ENCODE data around the gene PLEKHM3. TPM values are rescaled to one million over a fixed set of nuclear protein-coding genes. Genes with fewer than 3 reads are reported as not detected.

Gene PLEKHM3
- total RNA-seq, 2 experiments from 2014 or later: 11.3 to 11.6 TPM

DNA sequence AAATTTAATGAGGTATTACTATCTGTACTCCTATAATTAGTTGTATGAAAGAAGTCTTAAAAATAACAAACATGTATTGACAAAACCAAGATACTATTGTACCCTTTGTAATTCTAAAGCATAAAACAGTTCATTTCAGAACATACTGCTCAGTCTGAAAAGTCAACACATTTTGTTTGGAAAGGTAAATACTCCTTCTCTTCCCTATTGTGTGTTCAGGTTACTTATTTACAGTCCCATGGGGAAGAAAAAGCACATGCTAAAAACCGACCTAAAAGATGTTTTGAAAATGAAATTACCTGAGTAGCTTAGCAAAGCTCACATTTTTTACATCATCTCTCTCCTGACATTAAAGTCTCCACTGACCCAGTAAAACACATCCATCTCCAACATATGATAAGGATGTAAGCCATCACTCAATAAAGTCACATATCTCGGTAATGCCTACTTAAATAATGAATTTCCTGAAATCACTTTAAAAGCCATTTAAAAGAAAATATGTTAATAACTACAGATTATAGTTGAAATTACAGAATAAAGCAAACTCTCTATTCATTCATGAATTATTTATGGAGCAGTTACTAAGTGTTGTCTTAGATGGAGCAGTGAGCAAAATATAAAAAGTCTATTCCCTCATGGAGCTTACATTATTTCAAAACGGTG lies 180.0 kb downstream of the PLEKHM3 start:
- H3K9me3 Mint-ChIP-seq: no peaks in the 10 kb centered on the region
- H3K4me1 Mint-ChIP-seq (ENCODE audit: low read depth): no peaks in the 10 kb centered on the region
- no peak overlapping the region for H3K27ac ChIP-seq (ENCODE audit: low read depth in 1 of 2, low read length in 2 of 2)
- H3K4me3 Mint-ChIP-seq: no peak overlapping the region
- TF ChIP-seq, protein P1, sequence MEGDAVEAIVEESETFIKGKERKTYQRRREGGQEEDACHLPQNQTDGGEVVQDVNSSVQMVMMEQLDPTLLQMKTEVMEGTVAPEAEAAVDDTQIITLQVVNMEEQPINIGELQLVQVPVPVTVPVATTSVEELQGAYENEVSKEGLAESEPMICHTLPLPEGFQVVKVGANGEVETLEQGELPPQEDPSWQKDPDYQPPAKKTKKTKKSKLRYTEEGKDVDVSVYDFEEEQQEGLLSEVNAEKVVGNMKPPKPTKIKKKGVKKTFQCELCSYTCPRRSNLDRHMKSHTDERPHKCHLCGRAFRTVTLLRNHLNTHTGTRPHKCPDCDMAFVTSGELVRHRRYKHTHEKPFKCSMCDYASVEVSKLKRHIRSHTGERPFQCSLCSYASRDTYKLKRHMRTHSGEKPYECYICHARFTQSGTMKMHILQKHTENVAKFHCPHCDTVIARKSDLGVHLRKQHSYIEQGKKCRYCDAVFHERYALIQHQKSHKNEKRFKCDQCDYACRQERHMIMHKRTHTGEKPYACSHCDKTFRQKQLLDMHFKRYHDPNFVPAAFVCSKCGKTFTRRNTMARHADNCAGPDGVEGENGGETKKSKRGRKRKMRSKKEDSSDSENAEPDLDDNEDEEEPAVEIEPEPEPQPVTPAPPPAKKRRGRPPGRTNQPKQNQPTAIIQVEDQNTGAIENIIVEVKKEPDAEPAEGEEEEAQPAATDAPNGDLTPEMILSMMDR (IDR thresholded peaks at IDR 0.05): no peak
- ChIA-PET CTCF (no interaction called here), POLR2A (no interaction called here)
- no peak for ATAC-seq (ENCODE audit: poor library complexity)
- peaks cover 20% of the 10 kb centered on the region for H3K36me3 Mint-ChIP-seq (ENCODE audit: low read depth)
- intact Hi-C loops (cut with DNase I, micrococcal nuclease): no loop called here
- H3K27ac Mint-ChIP-seq: no peak overlapping the region
- H3K4me1 ChIP-seq (ENCODE audit: insufficient read depth, low read length): no peaks in the 10 kb centered on the region
- H3K9me3 ChIP-seq (ENCODE audit: control insufficient read depth in 1 of 2, insufficient read depth in 1 of 2, low read length in 2 of 2): no peaks in the 10 kb centered on the region
- no peaks in the 10 kb centered on the region for H3K27me3 ChIP-seq (ENCODE audit: control insufficient read depth in 1 of 2, insufficient read depth in 2 of 2, low read length in 2 of 2)
- no peaks in the 10 kb centered on the region for H3K27me3 Mint-ChIP-seq
- DNase-seq: no peak
- no peak overlapping the region for H3K4me3 ChIP-seq (ENCODE audit: low read length)
- H3K36me3 ChIP-seq (ENCODE audit: insufficient read depth, low read length): no peaks in the 10 kb centered on the region

DNA sequence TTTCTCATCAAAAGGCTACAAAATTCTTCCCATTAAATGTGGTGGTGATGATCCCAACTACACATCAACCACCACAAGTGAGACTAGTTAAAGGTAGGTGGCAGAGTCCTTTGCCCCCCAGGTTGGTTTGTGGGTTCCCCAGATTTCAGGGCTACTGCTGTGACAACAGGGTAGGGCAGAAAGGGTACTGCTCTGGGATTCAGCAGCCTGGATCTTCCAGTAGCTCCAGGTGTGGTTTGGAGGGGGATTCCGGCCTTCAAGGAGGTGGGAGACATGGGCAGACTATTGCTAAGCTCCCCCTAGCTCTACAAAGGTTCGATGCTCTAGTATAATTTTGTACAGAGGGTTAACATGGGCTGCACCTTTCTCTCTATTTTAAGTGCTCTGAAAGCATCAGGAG lies 180.7 kb downstream of the PLEKHM3 start:
- Histone ChIP-seq H3K4me1 (ENCODE audit: insufficient read depth, low read length) (no peaks in the 10 kb centered on the region), H3K27ac (ENCODE audit: low read depth in 1 of 2, low read length in 2 of 2) (no peak overlapping the region), H3K27me3 (ENCODE audit: control insufficient read depth in 1 of 2, insufficient read depth in 2 of 2, low read length in 2 of 2) (no peaks in the 10 kb centered on the region), H3K4me3 (ENCODE audit: low read length) (no peak overlapping the region), H3K36me3 (ENCODE audit: insufficient read depth, low read length) (no peaks in the 10 kb centered on the region), H3K9me3 (ENCODE audit: control insufficient read depth in 1 of 2, insufficient read depth in 1 of 2, low read length in 2 of 2) (no peaks in the 10 kb centered on the region)
- H3K27me3 Mint-ChIP-seq: no peaks in the 10 kb centered on the region
- TF ChIP-seq, protein P1 (IDR thresholded peaks at IDR 0.05): no peak
- H3K4me3 Mint-ChIP-seq: no peak overlapping the region
- intact Hi-C loops (cut with DNase I, micrococcal nuclease): no loop called here
- no peak for ATAC-seq (ENCODE audit: poor library complexity)
- CTCF ChIA-PET: no interaction called here
- POLR2A ChIA-PET: no interaction called here
- DNase-seq: no peak
- no peak overlapping the region for H3K27ac Mint-ChIP-seq
- H3K36me3 Mint-ChIP-seq (ENCODE audit: low read depth): peaks cover 13% of the 10 kb centered on the region
- H3K4me1 Mint-ChIP-seq (ENCODE audit: low read depth): no peaks in the 10 kb centered on the region
- no peaks in the 10 kb centered on the region for H3K9me3 Mint-ChIP-seq

DNA sequence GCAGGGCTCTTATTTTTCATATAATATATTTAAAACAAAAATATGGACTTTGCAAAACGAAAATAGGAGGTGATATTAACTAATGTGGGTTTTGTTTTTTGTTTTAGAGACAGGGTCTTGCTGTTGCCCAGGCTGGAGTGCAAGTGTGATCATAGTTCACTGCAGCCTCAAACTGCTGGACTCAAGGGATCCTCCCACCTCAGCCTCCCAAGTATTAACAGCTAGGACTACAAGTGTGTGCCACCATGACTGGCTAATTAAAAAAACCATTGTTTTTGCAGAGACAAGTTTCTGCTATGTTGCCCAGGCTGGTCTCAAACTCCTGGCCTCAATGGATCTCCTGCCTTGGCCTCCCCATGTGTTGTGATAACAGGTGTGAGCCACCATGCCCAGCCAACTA lies 185.2 kb downstream of the PLEKHM3 start:
- Histone ChIP-seq H3K36me3 (ENCODE audit: insufficient read depth, low read length) (no peaks in the 10 kb centered on the region), H3K27ac (ENCODE audit: low read depth in 1 of 2, low read length in 2 of 2) (no peak overlapping the region), H3K27me3 (ENCODE audit: control insufficient read depth in 1 of 2, insufficient read depth in 2 of 2, low read length in 2 of 2) (no peaks in the 10 kb centered on the region), H3K4me3 (ENCODE audit: low read length) (no peak overlapping the region), H3K9me3 (ENCODE audit: control insufficient read depth in 1 of 2, insufficient read depth in 1 of 2, low read length in 2 of 2) (no peaks in the 10 kb centered on the region), H3K4me1 (ENCODE audit: insufficient read depth, low read length) (no peaks in the 10 kb centered on the region)
- Mint-ChIP-seq H3K36me3 (ENCODE audit: low read depth) (no peaks in the 10 kb centered on the region), H3K9me3 (no peaks in the 10 kb centered on the region), H3K27me3 (no peaks in the 10 kb centered on the region), H3K4me1 (ENCODE audit: low read depth) (no peaks in the 10 kb centered on the region), H3K4me3 (no peak overlapping the region), H3K27ac (no peak overlapping the region)
- ATAC-seq (ENCODE audit: poor library complexity): no peak
- CTCF ChIA-PET: no interaction called here
- TF ChIP-seq, protein P1 (IDR thresholded peaks at IDR 0.05): no peak
- intact Hi-C loops (cut with DNase I, micrococcal nuclease): no loop called here
- POLR2A ChIA-PET: no interaction called here
- DNase-seq: no peak

Measured in CD4-positive, alpha-beta T cell (primary cell).